ENCODE measurements around the gene TNRC6B. TPM values are rescaled to one million over a fixed set of nuclear protein-coding genes. Genes with fewer than 3 reads are reported as not detected.

TNRC6B gene
- total RNA-seq, 1 donor from 2014 or later, result 60.0 TPM

DNA sequence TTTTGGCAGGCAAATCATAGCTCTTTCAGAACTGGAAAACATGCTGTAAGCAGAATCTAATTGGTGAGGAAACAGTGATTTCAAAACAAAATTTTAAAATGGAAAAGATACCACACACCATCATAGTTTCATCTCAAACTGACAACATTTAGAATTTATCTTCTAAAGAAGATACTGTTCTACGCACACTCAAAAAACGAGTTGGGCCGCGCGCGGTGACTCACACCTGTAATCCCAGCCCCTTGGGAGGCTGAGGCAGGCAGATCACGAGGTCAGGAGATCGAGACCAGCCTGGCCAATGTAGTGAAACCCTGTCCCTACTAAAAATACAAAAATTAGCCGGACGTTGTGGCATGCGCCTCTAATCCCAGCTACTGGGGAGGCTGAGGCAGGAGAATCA lies 124.4 kb downstream of the TNRC6B start:
- Histone ChIP-seq H3F3A (ENCODE audit: low read depth) (no peaks in the 10 kb centered on the region), H4K20me1 (ENCODE audit: low read depth) (no peaks in the 10 kb centered on the region), H3K27ac (no peak overlapping the region), H3K9ac (no peak overlapping the region), H3K27me3 (no peaks in the 10 kb centered on the region), H2AFZ (replicated peaks) (no peak overlapping the region), H3K4me3 (no peak overlapping the region), H3K4me2 (no peak overlapping the region), H3K4me1 (no peaks in the 10 kb centered on the region), H3K9me3 (ENCODE audit: low read depth) (no peaks in the 10 kb centered on the region), H3K79me2 (ENCODE audit: low read depth) (no peaks in the 10 kb centered on the region), H3K36me3 (peaks cover 15% of the 10 kb centered on the region)
- no peak overlapping the region for H3K27ac Mint-ChIP-seq
- peaks cover 7% of the 10 kb centered on the region for H3K4me1 Mint-ChIP-seq
- DNase-seq (ENCODE audit: low spot score), result no peak
- H3K4me3 Mint-ChIP-seq, result no peak overlapping the region
- peaks cover 22% of the 10 kb centered on the region for H3K36me3 Mint-ChIP-seq
- TF ChIP-seq EZH2 (IDR thresholded peaks at IDR 0.05) (no peak), EZH2phosphoT487 (IDR thresholded peaks at IDR 0.05) (no peak)
- TF ChIP-seq, protein P1, sequence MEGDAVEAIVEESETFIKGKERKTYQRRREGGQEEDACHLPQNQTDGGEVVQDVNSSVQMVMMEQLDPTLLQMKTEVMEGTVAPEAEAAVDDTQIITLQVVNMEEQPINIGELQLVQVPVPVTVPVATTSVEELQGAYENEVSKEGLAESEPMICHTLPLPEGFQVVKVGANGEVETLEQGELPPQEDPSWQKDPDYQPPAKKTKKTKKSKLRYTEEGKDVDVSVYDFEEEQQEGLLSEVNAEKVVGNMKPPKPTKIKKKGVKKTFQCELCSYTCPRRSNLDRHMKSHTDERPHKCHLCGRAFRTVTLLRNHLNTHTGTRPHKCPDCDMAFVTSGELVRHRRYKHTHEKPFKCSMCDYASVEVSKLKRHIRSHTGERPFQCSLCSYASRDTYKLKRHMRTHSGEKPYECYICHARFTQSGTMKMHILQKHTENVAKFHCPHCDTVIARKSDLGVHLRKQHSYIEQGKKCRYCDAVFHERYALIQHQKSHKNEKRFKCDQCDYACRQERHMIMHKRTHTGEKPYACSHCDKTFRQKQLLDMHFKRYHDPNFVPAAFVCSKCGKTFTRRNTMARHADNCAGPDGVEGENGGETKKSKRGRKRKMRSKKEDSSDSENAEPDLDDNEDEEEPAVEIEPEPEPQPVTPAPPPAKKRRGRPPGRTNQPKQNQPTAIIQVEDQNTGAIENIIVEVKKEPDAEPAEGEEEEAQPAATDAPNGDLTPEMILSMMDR (IDR thresholded peaks at IDR 0.05), result no peak
- no peaks in the 10 kb centered on the region for H3K9me3 Mint-ChIP-seq
- no peaks in the 10 kb centered on the region for H3K27me3 Mint-ChIP-seq (ENCODE audit: insufficient read depth, low read depth)

DNA sequence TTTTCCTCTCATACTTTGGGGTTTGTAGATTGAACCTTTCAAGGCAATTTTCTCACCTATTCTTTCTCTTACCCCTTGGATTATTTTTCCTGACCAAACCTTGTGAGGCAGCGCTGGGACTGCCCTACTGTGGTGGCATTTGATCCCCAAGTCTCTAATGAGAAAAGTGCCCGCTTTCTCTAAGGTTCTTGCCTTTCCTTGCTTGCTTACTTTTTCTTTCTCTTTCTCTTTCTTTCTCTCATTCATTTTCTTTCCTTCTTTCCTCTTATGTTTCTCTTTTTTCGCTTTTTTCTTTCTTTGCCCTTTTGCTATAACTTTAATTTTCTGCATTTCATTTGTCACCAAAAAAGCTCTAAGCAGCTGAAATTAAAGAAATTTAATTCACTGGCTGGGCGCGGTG lies 127.9 kb downstream of the TNRC6B start:
- Mint-ChIP-seq H3K4me1 (no peaks in the 10 kb centered on the region), H3K27ac (no peak overlapping the region), H3K9me3 (no peaks in the 10 kb centered on the region), H3K27me3 (ENCODE audit: insufficient read depth, low read depth) (no peaks in the 10 kb centered on the region), H3K4me3 (no peak overlapping the region), H3K36me3 (peaks cover 25% of the 10 kb centered on the region)
- H3K27me3 ChIP-seq, result no peaks in the 10 kb centered on the region
- no peaks in the 10 kb centered on the region for H3K79me2 ChIP-seq (ENCODE audit: low read depth)
- H4K20me1 ChIP-seq (ENCODE audit: low read depth), result no peaks in the 10 kb centered on the region
- H3K9me3 ChIP-seq (ENCODE audit: low read depth), result no peaks in the 10 kb centered on the region
- H3K36me3 ChIP-seq, result peaks cover 14% of the 10 kb centered on the region
- no peak overlapping the region for H2AFZ ChIP-seq (replicated peaks)
- H3K4me2 ChIP-seq, result no peak overlapping the region
- no peak overlapping the region for H3K4me3 ChIP-seq
- H3K27ac ChIP-seq, result no peak overlapping the region
- TF ChIP-seq, protein P1 (IDR thresholded peaks at IDR 0.05), result no peak
- TF ChIP-seq EZH2 (IDR thresholded peaks at IDR 0.05), result no peak
- no peak for TF ChIP-seq EZH2phosphoT487 (IDR thresholded peaks at IDR 0.05)
- no peaks in the 10 kb centered on the region for H3F3A ChIP-seq (ENCODE audit: low read depth)
- DNase-seq (ENCODE audit: low spot score), result no peak
- H3K4me1 ChIP-seq, result no peaks in the 10 kb centered on the region
- H3K9ac ChIP-seq, result no peak overlapping the region

DNA sequence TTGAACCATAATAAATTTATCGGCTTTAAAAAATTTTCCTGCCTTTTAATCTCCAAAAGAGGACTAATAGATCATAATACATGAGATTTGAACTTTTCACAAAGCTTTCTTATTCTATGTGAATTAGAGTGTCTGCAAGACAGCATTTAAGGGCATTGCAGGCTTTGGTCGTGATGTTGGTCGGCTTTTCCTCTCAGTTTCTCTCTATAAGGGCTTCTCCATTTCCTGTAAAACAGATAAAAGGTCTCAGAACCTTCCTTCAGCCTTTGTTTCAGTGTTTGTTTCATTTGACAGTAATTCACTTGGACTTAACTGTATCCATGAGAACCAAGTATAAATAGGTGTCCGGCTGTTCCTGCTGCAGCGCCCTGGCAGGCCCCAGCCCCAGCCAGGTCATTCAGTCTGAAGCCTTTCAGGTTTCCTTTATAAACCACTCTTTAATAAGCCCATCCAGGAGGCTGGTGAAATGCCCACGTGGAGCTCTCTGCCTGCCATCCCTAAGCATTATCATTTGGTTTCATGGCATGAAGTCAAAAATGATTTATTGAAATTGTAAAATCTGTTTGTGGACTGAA lies 131.4 kb downstream of the TNRC6B start:
- no peak overlapping the region for H2AFZ ChIP-seq (replicated peaks)
- no peak for DNase-seq (ENCODE audit: low spot score)
- no peaks in the 10 kb centered on the region for H3K9me3 ChIP-seq (ENCODE audit: low read depth)
- H3K4me1 Mint-ChIP-seq, result no peaks in the 10 kb centered on the region
- no peak overlapping the region for H3K27ac ChIP-seq
- H4K20me1 ChIP-seq (ENCODE audit: low read depth), result no peaks in the 10 kb centered on the region
- H3K27me3 Mint-ChIP-seq (ENCODE audit: insufficient read depth, low read depth), result no peaks in the 10 kb centered on the region
- no peaks in the 10 kb centered on the region for H3K4me1 ChIP-seq
- no peaks in the 10 kb centered on the region for H3K9me3 Mint-ChIP-seq
- H3K27me3 ChIP-seq, result no peaks in the 10 kb centered on the region
- H3F3A ChIP-seq (ENCODE audit: low read depth), result no peaks in the 10 kb centered on the region
- no peak overlapping the region for H3K4me3 ChIP-seq
- peaks cover 25% of the 10 kb centered on the region for H3K36me3 ChIP-seq
- no peaks in the 10 kb centered on the region for H3K79me2 ChIP-seq (ENCODE audit: low read depth)
- no peak overlapping the region for H3K4me3 Mint-ChIP-seq
- no peak overlapping the region for H3K4me2 ChIP-seq
- H3K27ac Mint-ChIP-seq, result no peak overlapping the region
- H3K36me3 Mint-ChIP-seq, result peaks cover 33% of the 10 kb centered on the region
- H3K9ac ChIP-seq, result no peak overlapping the region
- TF ChIP-seq EZH2phosphoT487 (IDR thresholded peaks at IDR 0.05), result no peak
- TF ChIP-seq EZH2 (IDR thresholded peaks at IDR 0.05), result no peak
- TF ChIP-seq, protein P1 (IDR thresholded peaks at IDR 0.05), result no peak

Measured in neural progenitor cell (in vitro differentiated cells).